ENCODE measurements around the gene MAOA. TPM values are rescaled to one million over a fixed set of nuclear protein-coding genes. Genes with fewer than 3 reads are reported as not detected.

Gene MAOA
- total RNA-seq (2022; extraction: Qiagen RNA extraction; ENCODE audit: low read depth), result 0.16 to 0.49 TPM (median 0.40 TPM) in 5 replicates

DNA sequence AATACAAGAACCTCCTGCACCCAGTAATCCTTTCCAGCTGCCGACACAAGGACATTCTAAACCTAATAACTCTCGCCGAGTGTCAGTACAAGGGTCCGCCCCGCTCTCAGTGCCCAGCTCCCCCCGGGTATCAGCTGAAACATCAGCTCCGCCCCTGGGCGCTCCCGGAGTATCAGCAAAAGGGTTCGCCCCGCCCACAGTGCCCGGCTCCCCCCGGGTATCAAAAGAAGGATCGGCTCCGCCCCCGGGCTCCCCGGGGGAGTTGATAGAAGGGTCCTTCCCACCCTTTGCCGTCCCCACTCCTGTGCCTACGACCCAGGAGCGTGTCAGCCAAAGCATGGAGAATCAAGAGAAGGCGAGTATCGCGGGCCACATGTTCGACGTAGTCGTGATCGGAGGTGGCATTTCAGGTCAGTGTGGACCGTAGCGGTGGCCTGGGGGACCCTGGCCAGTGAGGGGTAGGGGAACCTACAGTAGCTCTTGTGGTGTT, at the start of gene MAOA:
TSS of gene MAOA (plus strand) at position 295 of the 490 bp plus-strand sequence. CDS start at position 338, 43 bp downstream.

Other genes starting within 250 kb of the MAOA start
- 0.07 to 0.25 TPM (median 0.12 TPM) in 4 of 5 replicates, not detected in the other for gene MAOB, start 226.2 kb downstream of the MAOA start, total RNA-seq (2022; extraction: Qiagen RNA extraction; ENCODE audit: low read depth)

All from A549 treated with DMSO at 1 μM for 4 hours (cell line).